IMR-90 (cell line): ENCODE results near the gene USP43.

Source experiments
- BHLHE40 ChIP-seq: fragments of 150-350 bp; IDR thresholded peaks from 2 replicates; pipeline ENCODE4 v1.6.1; 2016; ENCODE audit warnings: mild to moderate bottlenecking, low read depth, low read length
- CEBPB ChIP-seq: IDR thresholded peaks from 2 replicates; pipeline ENCODE4 v1.6.1; 2012; ENCODE audit warnings: low read depth, low read length, improper control_type of control experiment
- CHD1 ChIP-seq: IDR thresholded peaks from 2 replicates; pipeline ENCODE4 v1.6.1; 2012; ENCODE audit warnings: low read depth, low read length, improper control_type of control experiment
- POLR2A ChIP-seq: IDR thresholded peaks from 2 replicates; pipeline ENCODE4 v1.6.1; 2012; ENCODE audit warnings: mild to moderate bottlenecking, low read depth, low read length
- RAD21 ChIP-seq: IDR thresholded peaks from 2 replicates; pipeline ENCODE4 v1.6.1; 2012; ENCODE audit warnings: low read length, improper control_type of control experiment
- RCOR1 ChIP-seq: IDR thresholded peaks from 2 replicates; pipeline ENCODE4 v1.6.1; 2012; ENCODE audit warnings: mild to moderate bottlenecking, low read length, improper control_type of control experiment; ENCODE audit not compliant: insufficient replicate concordance
- SMC3 ChIP-seq: fragments of 150-350 bp; IDR thresholded peaks from 2 replicates; pipeline ENCODE4 v1.6.1; 2016; ENCODE audit warnings: low read depth, mild to moderate bottlenecking, antibody characterized with exemption, low read length, moderate library complexity
- TF ChIP-seq, protein P1 (sequence below): conservative IDR thresholded peaks from 2 replicates; pipeline ENCODE4 v1.5.1; 2012; ENCODE audit warnings: mild to moderate bottlenecking, low read depth, low read length, improper control_type of control experiment
- TF ChIP-seq, protein P2 (sequence below): fragments of 150-350 bp; IDR thresholded peaks from 2 replicates; pipeline ENCODE4 v1.6.1; 2016; ENCODE audit warnings: low read depth, mild to moderate bottlenecking, low read length, moderate library complexity, borderline replicate concordance

DNA sequence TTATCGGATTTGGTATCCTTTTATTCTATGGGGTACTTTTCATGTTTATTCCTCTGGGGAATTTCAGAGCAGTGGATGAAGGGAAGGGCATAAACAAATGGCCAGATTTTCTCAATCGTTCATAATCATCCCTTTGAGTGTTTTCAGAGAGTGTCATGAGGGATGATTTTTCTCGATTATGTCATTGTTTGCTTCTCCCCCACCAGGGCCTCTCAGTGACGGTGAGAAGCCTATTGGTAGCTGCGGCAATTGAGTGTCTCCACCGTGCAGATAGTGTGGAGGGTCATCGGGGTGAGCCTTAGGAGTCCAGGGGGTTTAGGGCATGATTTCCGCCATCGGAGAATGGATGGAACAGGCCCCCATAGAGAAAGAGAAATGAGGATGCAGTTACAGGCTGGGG is 57.2 kb downstream of the USP43 start:
- TF ChIP-seq POLR2A (no peak), BHLHE40 (no peak), CEBPB (no peak), RCOR1 (no peak), RAD21 (no peak), SMC3 (no peak), CHD1 (no peak)
- TF ChIP-seq, protein P1, sequence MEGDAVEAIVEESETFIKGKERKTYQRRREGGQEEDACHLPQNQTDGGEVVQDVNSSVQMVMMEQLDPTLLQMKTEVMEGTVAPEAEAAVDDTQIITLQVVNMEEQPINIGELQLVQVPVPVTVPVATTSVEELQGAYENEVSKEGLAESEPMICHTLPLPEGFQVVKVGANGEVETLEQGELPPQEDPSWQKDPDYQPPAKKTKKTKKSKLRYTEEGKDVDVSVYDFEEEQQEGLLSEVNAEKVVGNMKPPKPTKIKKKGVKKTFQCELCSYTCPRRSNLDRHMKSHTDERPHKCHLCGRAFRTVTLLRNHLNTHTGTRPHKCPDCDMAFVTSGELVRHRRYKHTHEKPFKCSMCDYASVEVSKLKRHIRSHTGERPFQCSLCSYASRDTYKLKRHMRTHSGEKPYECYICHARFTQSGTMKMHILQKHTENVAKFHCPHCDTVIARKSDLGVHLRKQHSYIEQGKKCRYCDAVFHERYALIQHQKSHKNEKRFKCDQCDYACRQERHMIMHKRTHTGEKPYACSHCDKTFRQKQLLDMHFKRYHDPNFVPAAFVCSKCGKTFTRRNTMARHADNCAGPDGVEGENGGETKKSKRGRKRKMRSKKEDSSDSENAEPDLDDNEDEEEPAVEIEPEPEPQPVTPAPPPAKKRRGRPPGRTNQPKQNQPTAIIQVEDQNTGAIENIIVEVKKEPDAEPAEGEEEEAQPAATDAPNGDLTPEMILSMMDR, result no peak
- TF ChIP-seq, protein P2, sequence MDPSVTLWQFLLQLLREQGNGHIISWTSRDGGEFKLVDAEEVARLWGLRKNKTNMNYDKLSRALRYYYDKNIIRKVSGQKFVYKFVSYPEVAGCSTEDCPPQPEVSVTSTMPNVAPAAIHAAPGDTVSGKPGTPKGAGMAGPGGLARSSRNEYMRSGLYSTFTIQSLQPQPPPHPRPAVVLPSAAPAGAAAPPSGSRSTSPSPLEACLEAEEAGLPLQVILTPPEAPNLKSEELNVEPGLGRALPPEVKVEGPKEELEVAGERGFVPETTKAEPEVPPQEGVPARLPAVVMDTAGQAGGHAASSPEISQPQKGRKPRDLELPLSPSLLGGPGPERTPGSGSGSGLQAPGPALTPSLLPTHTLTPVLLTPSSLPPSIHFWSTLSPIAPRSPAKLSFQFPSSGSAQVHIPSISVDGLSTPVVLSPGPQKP, result no peak
